ENCODE measurements around the gene PLEKHJ1.

The PLEKHJ1 gene

GRCh38 chr19:2247433-2248101, 11.4 kb upstream of the PLEKHJ1 start:
- DNase-seq (ENCODE audit: low read depth) = no peak
- no peak overlapping the region for H3K4me3 ChIP-seq (ENCODE audit: low read length)
- no peak for TF ChIP-seq CTCF (IDR thresholded peaks at IDR 0.05; ENCODE audit: insufficient read depth, low read depth, low read length, missing control alignments)

- DNase-seq (ENCODE audit: low read depth) = no peak
- no peak overlapping the region for H3K4me3 ChIP-seq (ENCODE audit: low read length)
- TF ChIP-seq CTCF (IDR thresholded peaks at IDR 0.05; ENCODE audit: insufficient read depth, low read depth, low read length, missing control alignments) = no peak
Measured at GRCh38 chr19:2246801-2247361, 10.8 kb upstream of the PLEKHJ1 start.

GRCh38 chr19:2246014-2246620, 10.0 kb upstream of the PLEKHJ1 start:
- no peak for TF ChIP-seq CTCF (IDR thresholded peaks at IDR 0.05; ENCODE audit: insufficient read depth, low read depth, low read length, missing control alignments)
- DNase-seq (ENCODE audit: low read depth) = no peak

GRCh38 chr19:2245273-2245672, 9.1 kb upstream of the PLEKHJ1 start:
- no peak for DNase-seq (ENCODE audit: low read depth)
- H3K4me3 ChIP-seq (ENCODE audit: low read length) = no peak overlapping the region
- TF ChIP-seq CTCF (IDR thresholded peaks at IDR 0.05; ENCODE audit: insufficient read depth, low read depth, low read length, missing control alignments) = no peak

More at GRCh38 chr19:2246014-2246620, 10.0 kb upstream of the PLEKHJ1 start:
- H3K4me3 ChIP-seq (ENCODE audit: low read length) = no peak overlapping the region

GRCh38 chr19:2244486-2244885, 8.4 kb upstream of the PLEKHJ1 start:
- no peak overlapping the region for H3K4me3 ChIP-seq (ENCODE audit: low read length)
- TF ChIP-seq CTCF (IDR thresholded peaks at IDR 0.05; ENCODE audit: insufficient read depth, low read depth, low read length, missing control alignments) = no peak
- DNase-seq (ENCODE audit: low read depth) = no peak

- TF ChIP-seq CTCF (IDR thresholded peaks at IDR 0.05; ENCODE audit: insufficient read depth, low read depth, low read length, missing control alignments) = no peak
- H3K4me3 ChIP-seq (ENCODE audit: low read length) = no peak overlapping the region
- DNase-seq (ENCODE audit: low read depth) = no peak
Measured at GRCh38 chr19:2244125-2244411, 7.9 kb upstream of the PLEKHJ1 start.
